CMK (cell line): Measurements from ENCODE around the gene GNB2.
"Not testable (repeated sequence)": the region's sequence is repeated elsewhere in the genome, so short reads cannot be mapped to it uniquely, and the experiment has no call there.

Source experiments
- DNase-seq: peaks from one replicate; pipeline ENCODE4 v3.0.0-alpha.2; 2010; ENCODE audit warnings: low read depth

The GNB2 gene

DNA sequence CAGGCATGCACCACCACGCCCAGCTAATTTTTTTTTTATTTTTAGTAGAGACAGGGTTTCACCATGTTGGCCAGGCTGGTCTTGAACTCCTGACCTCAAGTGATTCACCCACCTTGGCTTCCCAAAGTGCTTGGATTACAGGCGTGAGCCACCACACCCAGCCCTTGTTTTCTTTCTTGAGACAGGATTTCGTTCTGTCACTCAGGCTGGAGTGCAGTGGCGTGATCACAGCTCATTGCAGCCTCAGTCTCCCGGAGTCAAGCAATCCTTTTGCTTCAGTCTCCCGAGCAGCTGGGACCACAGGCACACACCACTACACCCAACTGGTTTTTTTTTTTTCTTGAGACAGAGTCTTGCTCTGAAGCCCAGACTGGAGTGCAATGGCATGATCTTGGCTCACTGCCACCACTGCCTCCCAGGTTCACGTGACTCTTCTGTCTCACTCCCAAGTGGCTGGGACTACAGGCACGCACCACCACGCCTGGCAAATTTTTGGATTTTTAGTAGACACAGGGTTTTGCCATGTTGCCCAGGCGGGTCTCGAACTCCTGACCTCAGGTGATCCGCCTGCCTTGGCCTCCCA is 11.3 kb upstream of the GNB2 start:
- not testable (repeated sequence) for DNase-seq

DNA sequence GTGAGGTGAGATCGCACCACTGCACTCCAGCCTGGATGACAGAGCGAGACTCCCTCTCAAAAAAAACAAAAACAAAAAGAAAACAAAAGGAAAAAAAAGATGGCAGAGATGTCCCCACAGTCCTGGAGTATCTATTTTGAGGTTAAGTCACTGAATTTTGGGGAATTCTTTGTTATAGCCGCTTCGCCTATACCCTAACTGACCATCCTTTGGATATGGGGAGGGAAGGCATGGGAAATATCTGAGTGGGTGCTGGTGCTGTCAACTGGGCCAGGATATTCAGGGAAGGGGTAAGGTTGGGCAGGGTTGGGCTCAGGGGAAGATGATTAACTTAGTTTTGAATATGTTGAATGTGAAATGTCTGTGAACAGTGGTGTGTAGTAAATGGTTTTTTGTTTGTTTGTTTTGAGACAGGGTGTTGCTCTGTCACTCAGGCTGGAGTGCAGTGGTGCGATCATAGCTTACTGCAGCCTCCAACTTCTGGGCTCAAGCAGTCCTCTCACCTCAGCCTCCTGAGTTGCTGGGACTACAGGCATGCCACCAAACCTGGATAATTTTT is 8.3 kb upstream of the GNB2 start:
- no peak for DNase-seq

GRCh38 chr7:100667331-100668068 is 6.0 kb upstream of the GNB2 start:
- no peak for DNase-seq

- no peak for DNase-seq
Observed at GRCh38 chr7:100668069-100668449, 5.5 kb upstream of the GNB2 start.

- DNase-seq: not testable (repeated sequence)
Observed at GRCh38 chr7:100669106-100669505, 4.4 kb upstream of the GNB2 start.

DNA sequence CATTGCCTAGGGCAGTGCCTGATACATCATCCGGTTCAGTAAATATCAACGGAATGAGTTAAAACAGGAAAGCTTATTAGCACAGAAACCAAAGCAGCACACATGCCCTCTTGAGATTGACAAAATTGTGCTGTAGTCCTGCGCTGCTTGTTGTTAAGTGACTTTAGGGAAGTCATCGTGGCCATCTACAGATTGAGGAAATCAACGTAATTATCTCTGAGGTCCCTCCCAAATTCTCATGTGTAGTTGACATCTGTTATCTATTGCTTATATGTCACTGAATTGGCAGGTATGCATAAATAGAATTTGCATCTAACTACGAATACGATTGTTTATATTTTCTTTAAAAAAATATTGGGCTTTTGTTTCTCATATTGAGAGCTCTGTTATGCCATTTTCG is 3.5 kb upstream of the GNB2 start:
- DNase-seq: no peak

- DNase-seq: no peak
Observed at GRCh38 chr7:100671353-100672327, 1.9 kb upstream of the GNB2 start.

DNA sequence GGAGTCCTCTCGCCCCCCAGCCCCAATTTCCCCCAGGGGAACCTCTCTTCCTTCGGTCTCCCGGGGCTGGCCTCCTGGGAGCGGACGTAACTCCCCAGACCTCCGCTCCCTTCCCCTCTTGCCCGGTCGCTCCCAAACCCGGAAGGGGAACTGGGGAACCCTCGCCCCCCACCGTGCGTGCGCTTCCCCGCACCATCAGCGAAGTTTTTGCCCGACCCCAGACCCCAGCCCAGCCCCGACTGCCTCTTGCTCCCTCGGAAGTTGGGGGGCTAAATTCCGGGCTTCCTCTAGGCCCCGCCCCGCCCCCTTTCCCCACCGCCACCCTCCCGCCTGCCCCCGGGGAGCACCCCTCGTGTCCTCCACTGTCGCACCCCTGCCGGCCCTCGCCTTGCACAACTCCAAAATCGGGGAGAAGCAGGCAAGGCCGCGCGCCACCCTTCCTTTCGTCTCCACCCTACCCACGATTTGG is 436 bp downstream of the GNB2 start:
- DNase-seq: no peak

DNA sequence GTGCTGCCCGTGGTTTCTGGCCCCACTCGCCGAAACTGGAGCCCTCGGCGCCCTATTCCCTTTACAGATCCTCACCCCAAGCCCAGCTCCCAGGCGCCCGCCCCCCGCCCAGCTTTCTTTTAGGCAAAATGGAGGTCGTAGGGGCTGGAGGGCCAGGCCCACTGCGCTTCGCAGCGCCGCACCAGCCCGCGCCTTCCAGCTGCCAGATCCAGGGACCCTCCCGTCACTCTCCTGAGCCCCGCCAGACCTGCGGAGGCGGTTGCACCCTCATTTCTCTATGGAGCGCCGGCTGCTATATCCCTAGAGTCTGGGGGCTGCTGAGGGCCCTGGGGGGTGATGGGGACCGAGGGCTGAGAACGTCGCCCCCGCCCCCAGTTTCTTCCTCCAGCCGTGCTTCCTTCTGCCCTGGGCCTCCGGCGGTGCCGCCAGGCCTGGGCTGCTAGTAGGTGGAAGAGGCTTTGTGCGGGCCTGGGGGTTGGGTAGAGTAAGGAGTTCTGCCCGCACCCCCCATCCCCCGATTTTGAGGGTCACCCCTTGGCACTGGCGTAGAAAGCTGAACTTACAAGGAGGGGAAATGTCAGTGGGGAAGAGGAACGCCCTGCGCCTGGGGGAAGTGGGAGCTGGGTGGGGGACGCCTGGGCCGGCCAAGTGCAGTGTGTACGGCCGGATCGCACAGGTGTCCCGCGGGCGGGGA is 1.0 kb downstream of the GNB2 start:
- DNase-seq: no peak

DNA sequence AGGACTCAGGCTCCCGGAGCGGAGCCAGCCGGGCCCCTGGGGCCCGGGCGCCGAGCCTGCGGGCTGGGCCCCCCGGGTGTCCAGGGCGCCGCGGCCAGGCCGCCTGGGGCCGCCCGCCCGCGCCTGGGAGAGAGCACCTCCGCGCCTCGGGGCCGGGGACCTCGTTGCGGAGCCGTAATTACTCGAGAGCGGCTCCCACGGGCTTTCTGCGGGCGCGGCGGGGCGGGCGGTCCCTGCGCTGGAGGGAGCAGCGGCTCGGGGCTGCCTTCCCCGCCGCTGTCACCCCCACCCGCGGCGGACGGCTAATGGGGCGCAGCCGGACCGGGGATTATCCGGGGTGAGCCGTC is 1.5 kb downstream of the GNB2 start:
- DNase-seq: no peak

DNA sequence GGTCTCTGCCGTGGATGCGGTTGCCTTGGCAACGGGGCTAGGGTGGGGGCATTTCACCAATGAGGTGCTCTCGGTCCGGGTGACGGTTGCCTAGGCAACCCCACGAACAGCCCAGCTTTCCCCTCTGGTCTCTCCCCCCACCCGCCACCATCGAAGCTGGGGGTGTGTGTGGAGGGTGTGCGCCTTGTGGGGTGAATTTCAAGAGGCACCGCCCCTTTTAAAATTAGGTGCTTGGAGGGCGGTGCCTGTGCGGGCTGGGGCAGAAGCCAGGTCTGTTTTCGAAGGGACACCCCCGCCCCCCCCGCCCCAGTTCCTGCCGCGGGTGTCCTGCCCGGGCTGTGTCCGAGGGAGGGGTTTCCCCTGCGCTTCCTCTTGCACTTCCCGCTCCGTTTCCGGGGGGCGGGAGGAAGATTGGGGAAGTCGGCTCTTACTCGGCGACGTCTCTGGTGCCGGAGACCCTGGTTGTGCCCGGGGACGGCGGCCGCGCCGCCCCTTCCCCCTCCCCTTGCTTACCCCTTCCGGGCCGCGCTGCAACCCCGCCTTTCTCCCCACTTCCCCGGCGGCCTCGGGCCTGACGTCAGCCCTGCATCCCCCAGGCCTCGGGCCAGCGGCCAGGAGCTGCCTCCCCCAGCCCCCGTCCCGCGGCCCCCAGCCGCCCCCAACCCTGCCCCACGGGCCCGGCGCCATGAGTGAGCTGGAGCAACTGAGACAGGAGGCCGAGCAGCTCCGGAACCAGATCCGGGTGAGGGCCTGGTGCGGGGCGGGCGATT is 2.2 kb downstream of the GNB2 start:
- peak; percentile 70 for DNase-seq

- no peak for DNase-seq
Observed at GRCh38 chr7:100676501-100677306, 3.2 kb downstream of the GNB2 start.

- no peak for DNase-seq
Observed at GRCh38 chr7:100677308-100678267, 4.0 kb downstream of the GNB2 start.

DNA sequence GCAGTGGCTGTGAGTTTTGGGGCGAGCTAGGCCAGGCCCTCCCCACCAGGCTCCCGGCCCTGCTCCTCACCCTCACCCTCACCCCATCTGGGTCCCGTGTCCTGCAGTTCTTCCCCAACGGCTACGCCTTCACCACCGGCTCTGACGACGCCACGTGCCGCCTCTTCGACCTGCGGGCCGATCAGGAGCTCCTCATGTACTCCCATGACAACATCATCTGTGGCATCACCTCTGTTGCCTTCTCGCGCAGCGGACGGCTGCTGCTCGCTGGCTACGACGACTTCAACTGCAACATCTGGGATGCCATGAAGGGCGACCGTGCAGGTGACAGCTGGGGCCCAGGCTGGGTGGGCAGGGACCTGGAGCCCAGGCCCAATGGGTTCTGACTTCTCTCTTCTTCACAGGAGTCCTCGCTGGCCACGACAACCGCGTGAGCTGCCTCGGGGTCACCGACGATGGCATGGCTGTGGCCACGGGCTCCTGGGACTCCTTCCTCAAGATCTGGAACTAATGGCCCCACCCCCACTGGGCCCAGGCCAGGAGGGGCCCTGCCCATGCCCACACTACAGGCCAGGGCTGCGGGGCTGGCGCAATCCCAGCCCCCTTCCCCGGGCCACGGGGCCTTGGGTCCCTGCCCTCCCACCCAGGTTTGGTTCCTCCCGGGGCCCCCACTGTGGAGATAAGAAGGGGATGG is 4.9 kb downstream of the GNB2 start:
- no peak for DNase-seq

- no peak for DNase-seq
Observed at GRCh38 chr7:100679129-100679926, 5.8 kb downstream of the GNB2 start.

- no peak for DNase-seq
Observed at GRCh38 chr7:100679927-100680575, 6.5 kb downstream of the GNB2 start.
